ENCODE data around the gene KAT7.

Gene KAT7

GRCh38 chr17:49784636-49785035, 3.8 kb upstream of the KAT7 start:
- H3K79me2 ChIP-seq (ENCODE audit: insufficient read depth, low read length): peaks cover 11% of the 10 kb centered on the region
- H2AFZ ChIP-seq (ENCODE audit: low read depth, low read length): no peak overlapping the region
- H3K4me2 ChIP-seq (ENCODE audit: insufficient read depth, low read length): no peak overlapping the region
- H3K27ac ChIP-seq (ENCODE audit: low read length): no peak overlapping the region
- peaks cover 5% of the 10 kb centered on the region for H4K20me1 ChIP-seq (ENCODE audit: insufficient read depth, low read length)
- ATAC-seq (ENCODE audit: insufficient read depth, low read depth): no peak
- H3K4me1 ChIP-seq (ENCODE audit: insufficient read depth, low read length): peaks cover 15% of the 10 kb centered on the region
- no peaks in the 10 kb centered on the region for H3K27me3 ChIP-seq (ENCODE audit: insufficient read depth, low read length, poor library complexity)
- H3K4me3 ChIP-seq (ENCODE audit: low read depth in 1 of 2, low read length in 2 of 2): no peak overlapping the region
- DNase-seq: no peak
- H3K9me3 ChIP-seq (ENCODE audit: insufficient read depth, low read length, severe bottlenecking): no peaks in the 10 kb centered on the region
- H3K9ac ChIP-seq (ENCODE audit: low read depth, low read length): no peak overlapping the region
- TF ChIP-seq CTCF (IDR thresholded peaks at IDR 0.05; ENCODE audit: borderline replicate concordance, extremely low read depth, low read length, poor library complexity, severe bottlenecking): no peak
- TF ChIP-seq EZH2 (IDR thresholded peaks at IDR 0.05; ENCODE audit: borderline replicate concordance, low read depth, low read length, severe bottlenecking): no peak
- peaks cover 4% of the 10 kb centered on the region for H3K36me3 ChIP-seq (ENCODE audit: insufficient read depth, low read length)

- no peaks in the 10 kb centered on the region for H3K9me3 ChIP-seq (ENCODE audit: insufficient read depth, low read length, severe bottlenecking)
- DNase-seq (peak; percentile 22), ATAC-seq (ENCODE audit: insufficient read depth, low read depth) (no peak)
- TF ChIP-seq EZH2 (IDR thresholded peaks at IDR 0.05; ENCODE audit: borderline replicate concordance, low read depth, low read length, severe bottlenecking) (no peak), CTCF (IDR thresholded peaks at IDR 0.05; ENCODE audit: borderline replicate concordance, extremely low read depth, low read length, poor library complexity, severe bottlenecking) (no peak)
- peaks cover 38% of the 10 kb centered on the region for H4K20me1 ChIP-seq (ENCODE audit: insufficient read depth, low read length)
- H3K4me3 ChIP-seq (ENCODE audit: low read depth in 1 of 2, low read length in 2 of 2): peak overlapping the region; percentile 10 to 58; a peak in 3 of 4 replicates
- peaks cover 39% of the 10 kb centered on the region for H3K4me1 ChIP-seq (ENCODE audit: insufficient read depth, low read length)
- H3K79me2 ChIP-seq (ENCODE audit: insufficient read depth, low read length): peaks cover 44% of the 10 kb centered on the region
- H3K36me3 ChIP-seq (ENCODE audit: insufficient read depth, low read length): peaks cover 35% of the 10 kb centered on the region
- peak overlapping the region; percentile 87 for H3K27ac ChIP-seq (ENCODE audit: low read length)
- peak overlapping the region; percentile 75 for H3K9ac ChIP-seq (ENCODE audit: low read depth, low read length)
- H2AFZ ChIP-seq (ENCODE audit: low read depth, low read length): peak overlapping the region; percentile 63
- no peaks in the 10 kb centered on the region for H3K27me3 ChIP-seq (ENCODE audit: insufficient read depth, low read length, poor library complexity)
- peak overlapping the region; percentile 62 for H3K4me2 ChIP-seq (ENCODE audit: insufficient read depth, low read length)
These were observed 500 bp upstream of the KAT7 start for GRCh38 chr17:49787884-49788477.

GRCh38 chr17:49789243-49789578, 730 bp downstream of the KAT7 start:
- peak overlapping the region; percentile 88 for H3K4me2 ChIP-seq (ENCODE audit: insufficient read depth, low read length)
- no peak for TF ChIP-seq EZH2 (IDR thresholded peaks at IDR 0.05; ENCODE audit: borderline replicate concordance, low read depth, low read length, severe bottlenecking)
- TF ChIP-seq CTCF (IDR thresholded peaks at IDR 0.05; ENCODE audit: borderline replicate concordance, extremely low read depth, low read length, poor library complexity, severe bottlenecking): no peak
- H3K4me3 ChIP-seq (ENCODE audit: low read depth in 1 of 2, low read length in 2 of 2): peak overlapping the region; percentile 29 to 58; a peak in 3 of 4 replicates
- H4K20me1 ChIP-seq (ENCODE audit: insufficient read depth, low read length): peaks cover 48% of the 10 kb centered on the region
- H3K79me2 ChIP-seq (ENCODE audit: insufficient read depth, low read length): peaks cover 57% of the 10 kb centered on the region
- DNase-seq (no peak), ATAC-seq (ENCODE audit: insufficient read depth, low read depth) (no peak)
- H3K27ac ChIP-seq (ENCODE audit: low read length): peak overlapping the region; percentile 6
- H3K4me1 ChIP-seq (ENCODE audit: insufficient read depth, low read length): peaks cover 42% of the 10 kb centered on the region
- H3K27me3 ChIP-seq (ENCODE audit: insufficient read depth, low read length, poor library complexity): no peaks in the 10 kb centered on the region
- H3K9ac ChIP-seq (ENCODE audit: low read depth, low read length): peak overlapping the region; percentile 75
- peaks cover 47% of the 10 kb centered on the region for H3K36me3 ChIP-seq (ENCODE audit: insufficient read depth, low read length)
- no peak overlapping the region for H2AFZ ChIP-seq (ENCODE audit: low read depth, low read length)
- no peaks in the 10 kb centered on the region for H3K9me3 ChIP-seq (ENCODE audit: insufficient read depth, low read length, severe bottlenecking)

Measured in DND-41 (cell line).